IPS-18c (cell line): Measurements from ENCODE around the gene BRD2.
"Not testable (repeated sequence)": the region's sequence is repeated elsewhere in the genome, so short reads cannot be mapped to it uniquely, and the experiment has no call there.

Experiments used
- H3K4me3 ChIP-seq: 2 replicates; pipeline ENCODE4 v1.7.0; 2013; ENCODE audit warnings: low read depth, mild to moderate bottlenecking, low read length, moderate library complexity; ENCODE audit not compliant: insufficient read depth
- H3K9me3 ChIP-seq: one replicate; pipeline ENCODE4 v1.6.1; 2013; ENCODE audit warnings: mild to moderate bottlenecking, low read length, moderate library complexity; ENCODE audit not compliant: control insufficient read depth, insufficient read depth

Gene BRD2

GRCh38 chr6:32968093-32968866, at the start of gene BRD2:
TSS of gene BRD2 (plus strand) at chr6:32968594. CDS start at chr6:32972899, 4,305 bp downstream.
- H3K9me3 ChIP-seq, result no peaks in the 10 kb centered on the region
- H3K4me3 ChIP-seq, result peak within 1 kb of the TSS; percentile 99

GRCh38 chr6:32920715-32921114, 47.7 kb upstream of the BRD2 start:
- H3K9me3 ChIP-seq, result no peaks in the 10 kb centered on the region

GRCh38 chr6:32922083-32922482, 46.3 kb upstream of the BRD2 start:
- Histone ChIP-seq H3K9me3 (no peaks in the 10 kb centered on the region), H3K4me3 (no peak overlapping the region)

More at GRCh38 chr6:32920715-32921114, 47.7 kb upstream of the BRD2 start:
- H3K4me3 ChIP-seq, result no peak overlapping the region

GRCh38 chr6:32931211-32931610, 37.2 kb upstream of the BRD2 start:
- Histone ChIP-seq H3K9me3 (no peaks in the 10 kb centered on the region), H3K4me3 (no peak overlapping the region)

GRCh38 chr6:32932132-32932868, 36.1 kb upstream of the BRD2 start:
- no peaks in the 10 kb centered on the region for H3K9me3 ChIP-seq
- H3K4me3 ChIP-seq, result no peak overlapping the region

GRCh38 chr6:32933661-32934085, 34.7 kb upstream of the BRD2 start:
- H3K9me3 ChIP-seq, result no peaks in the 10 kb centered on the region

GRCh38 chr6:32935551-32936238, 32.7 kb upstream of the BRD2 start:
- Histone ChIP-seq H3K9me3 (no peaks in the 10 kb centered on the region), H3K4me3 (no peak overlapping the region)

More at GRCh38 chr6:32933661-32934085, 34.7 kb upstream of the BRD2 start:
- H3K4me3 ChIP-seq, result no peak overlapping the region

- H3K9me3 ChIP-seq, result no peaks in the 10 kb centered on the region
- H3K4me3 ChIP-seq, result no peak overlapping the region
Observed at GRCh38 chr6:32936239-32937152, 31.9 kb upstream of the BRD2 start.

- Histone ChIP-seq H3K9me3 (no peaks in the 10 kb centered on the region), H3K4me3 (no peak overlapping the region)
Observed at GRCh38 chr6:32937230-32937633, 31.2 kb upstream of the BRD2 start.

GRCh38 chr6:32938494-32938893, 29.9 kb upstream of the BRD2 start:
- H3K4me3 ChIP-seq, result no peak overlapping the region

GRCh38 chr6:32940656-32941213, 27.7 kb upstream of the BRD2 start, which contains the start of gene HLA-DMB:
TSS of gene HLA-DMB (minus strand) at chr6:32941028. CDS start at chr6:32940807, 221 bp downstream.
- Histone ChIP-seq H3K4me3 (peak within 1 kb of the TSS; percentile 32; the same call in 1 of the 2 replicates), H3K9me3 (no peaks in the 10 kb centered on the region)

More at GRCh38 chr6:32938494-32938893, 29.9 kb upstream of the BRD2 start:
- no peaks in the 10 kb centered on the region for H3K9me3 ChIP-seq

GRCh38 chr6:32941214-32941768, 27.1 kb upstream of the BRD2 start:
- no peak overlapping the region for H3K4me3 ChIP-seq

GRCh38 chr6:32942555-32943123, 25.8 kb upstream of the BRD2 start:
- not testable (repeated sequence) for H3K4me3 ChIP-seq, H3K9me3 ChIP-seq

More at GRCh38 chr6:32941214-32941768, 27.1 kb upstream of the BRD2 start:
- H3K9me3 ChIP-seq, result no peaks in the 10 kb centered on the region

- no peak overlapping the region for H3K4me3 ChIP-seq
Observed at GRCh38 chr6:32943864-32944649, 24.3 kb upstream of the BRD2 start.

GRCh38 chr6:32945108-32945760, 23.2 kb upstream of the BRD2 start:
- Histone ChIP-seq H3K9me3 (no peaks in the 10 kb centered on the region), H3K4me3 (no peak overlapping the region)

More at GRCh38 chr6:32943864-32944649, 24.3 kb upstream of the BRD2 start:
- H3K9me3 ChIP-seq, result no peaks in the 10 kb centered on the region
